Endothelial cell of umbilical vein (primary cell): ENCODE measurements around the gene CAPN2.

Experiments
- EZH2 ChIP-seq: IDR thresholded peaks from 2 replicates; pipeline ENCODE4 v1.6.1; 2012; ENCODE audit warnings: borderline replicate concordance, low read depth, mild to moderate bottlenecking, moderate library complexity, low read length, inconsistent platforms; ENCODE audit not compliant: severe bottlenecking
- FOS ChIP-seq: IDR thresholded peaks from 2 replicates; pipeline ENCODE4 v1.6.1; 2011; ENCODE audit warnings: mild to moderate bottlenecking, low read length, moderate library complexity, borderline replicate concordance; ENCODE audit not compliant: insufficient read depth
- GATA2 ChIP-seq: IDR thresholded peaks from 2 replicates; pipeline ENCODE4 v1.7.0; 2011; ENCODE audit warnings: low read depth, mild to moderate bottlenecking, moderate library complexity, mixed read lengths, low read length; ENCODE audit not compliant: insufficient read length, insufficient read depth
- POLR2AphosphoS5 ChIP-seq: IDR thresholded peaks from 2 replicates; pipeline ENCODE4 v1.6.1; 2012; ENCODE audit warnings: low read depth, mild to moderate bottlenecking, control low read depth, low read length, moderate library complexity; ENCODE audit not compliant: insufficient read depth
- TF ChIP-seq, protein P1 (sequence below), 2 donors: IDR thresholded peaks; 1 replicate in 1 of 2; 2 replicates in 1 of 2; pipeline ENCODE4 v1.5.1; 2011; ENCODE audit warnings: low read length in 2 of 2, mild to moderate bottlenecking in 2 of 2, moderate library complexity in 2 of 2, control low read depth in 1 of 2, inconsistent platforms in 1 of 2, low read depth in 1 of 2; ENCODE audit not compliant: insufficient read depth in 1 of 2; ENCODE audit errors: extremely low read depth in 1 of 2
- TF ChIP-seq, protein P2 (sequence below): IDR thresholded peaks from 2 replicates; pipeline ENCODE4 v1.6.1; 2011; ENCODE audit not compliant: insufficient read depth, insufficient read length

DNA sequence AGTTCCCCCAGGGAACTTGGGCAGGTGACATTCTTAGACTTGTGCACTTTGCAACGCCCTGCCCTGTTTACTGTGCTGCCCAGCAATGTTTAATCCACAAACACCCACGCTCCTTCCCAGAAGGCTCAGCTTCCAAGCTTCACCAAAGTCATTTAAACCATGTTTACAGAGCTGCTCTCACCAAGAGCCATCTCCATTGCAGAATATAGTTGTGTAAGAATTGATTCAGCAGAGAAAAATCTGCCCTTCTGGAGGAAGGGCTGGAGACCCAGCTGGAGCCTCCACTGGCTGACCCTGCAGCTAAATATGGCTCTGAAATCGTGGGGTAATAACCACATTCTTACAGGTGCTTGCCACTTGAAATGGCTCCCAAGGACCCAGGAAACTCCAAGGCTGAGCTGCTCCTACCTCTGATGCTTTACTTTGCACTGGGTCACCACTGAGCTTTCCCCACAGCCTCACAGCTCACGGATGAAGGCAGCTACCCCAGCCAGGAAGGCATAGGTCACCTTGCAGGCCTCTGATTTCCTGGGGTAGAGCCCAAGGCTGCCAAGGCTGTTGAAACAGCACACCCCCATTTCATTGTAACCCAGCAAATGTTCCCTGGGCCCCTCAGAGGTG lies 8.7 kb downstream of the CAPN2 start:
- TF ChIP-seq, protein P1, sequence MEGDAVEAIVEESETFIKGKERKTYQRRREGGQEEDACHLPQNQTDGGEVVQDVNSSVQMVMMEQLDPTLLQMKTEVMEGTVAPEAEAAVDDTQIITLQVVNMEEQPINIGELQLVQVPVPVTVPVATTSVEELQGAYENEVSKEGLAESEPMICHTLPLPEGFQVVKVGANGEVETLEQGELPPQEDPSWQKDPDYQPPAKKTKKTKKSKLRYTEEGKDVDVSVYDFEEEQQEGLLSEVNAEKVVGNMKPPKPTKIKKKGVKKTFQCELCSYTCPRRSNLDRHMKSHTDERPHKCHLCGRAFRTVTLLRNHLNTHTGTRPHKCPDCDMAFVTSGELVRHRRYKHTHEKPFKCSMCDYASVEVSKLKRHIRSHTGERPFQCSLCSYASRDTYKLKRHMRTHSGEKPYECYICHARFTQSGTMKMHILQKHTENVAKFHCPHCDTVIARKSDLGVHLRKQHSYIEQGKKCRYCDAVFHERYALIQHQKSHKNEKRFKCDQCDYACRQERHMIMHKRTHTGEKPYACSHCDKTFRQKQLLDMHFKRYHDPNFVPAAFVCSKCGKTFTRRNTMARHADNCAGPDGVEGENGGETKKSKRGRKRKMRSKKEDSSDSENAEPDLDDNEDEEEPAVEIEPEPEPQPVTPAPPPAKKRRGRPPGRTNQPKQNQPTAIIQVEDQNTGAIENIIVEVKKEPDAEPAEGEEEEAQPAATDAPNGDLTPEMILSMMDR (IDR thresholded peaks at IDR 0.05; ENCODE audit: extremely low read depth in 1 of 2, insufficient read depth in 1 of 2, low read depth in 1 of 2, low read length in 2 of 2), result no peak
- TF ChIP-seq GATA2 (no peak), POLR2AphosphoS5 (no peak), EZH2 (no peak), FOS (no peak)
- TF ChIP-seq, protein P2, sequence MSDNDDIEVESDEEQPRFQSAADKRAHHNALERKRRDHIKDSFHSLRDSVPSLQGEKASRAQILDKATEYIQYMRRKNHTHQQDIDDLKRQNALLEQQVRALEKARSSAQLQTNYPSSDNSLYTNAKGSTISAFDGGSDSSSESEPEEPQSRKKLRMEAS, result no peak
